K562 (cell line): ENCODE results near the gene TNFRSF6B. TPM values are rescaled to one million over a fixed set of nuclear protein-coding genes. Genes with fewer than 3 reads are reported as not detected.

ENCODE experiments used
- ATAC-seq: fragments of 200-7000 bp; cut with Tn5 transposase; 3 replicates; pipeline ENCODE4 v1.9.1; 2020; ENCODE audit warnings: moderate library complexity
- BruUV-seq: library from RNA; stranded (reverse); fragments of 400-500 nt; replicated peaks from 2 replicates; lab custom pipeline; 2021; lab: Mats Ljungman, UMichigan
- CTCF ChIA-PET: fragments of 300-600 bp; formaldehyde crosslinking; extraction: SDS; loops from one replicate; lab custom pipeline; 2021; ENCODE audit warnings: low intra/inter-chr PET ratio; lab: Yijun Ruan, JAX
- POLR2A ChIA-PET: fragments of 300-600, 350-650 bp; sonication (Branson Sonifier 250); formaldehyde crosslinking; extraction: SDS; loops from one replicate; lab custom pipeline; 2021; ENCODE audit warnings: antibody characterized with exemption, inconsistent platforms; lab: Yijun Ruan, JAX
- DNase-seq, 4 experiments: peaks; one replicate each; pipeline versions ENCODE4 v3.0.0 to v3.0.0-alpha.2; 2011 to 2018; ENCODE audit warnings: low spot score in 3 of 4, mixed read lengths in 3 of 4; ENCODE audit errors: extremely low read depth in 1 of 4
- FAIRE-seq: peaks from 2 replicates; lab custom pipeline; 2011; peaks lifted over from hg19 to GRCh38; lab: Jason Lieb, UNC
- H2AFZ ChIP-seq: 2 replicates; pipeline ENCODE4 v1.6.0; 2011; ENCODE audit warnings: low read depth, low read length, control low read depth, inconsistent platforms
- H3K27ac ChIP-seq: fragments of 200-600 bp; 3 replicates; pipeline ENCODE4 v1.8.0; 2011; ENCODE audit warnings: low read depth, mild to moderate bottlenecking, control low read depth, inconsistent platforms, low read length, moderate library complexity, mixed read lengths; ENCODE audit errors: extremely low read depth
- H3K27me3 ChIP-seq, 2 experiments: fragments of 300-600 bp in 1 of 2; 2 replicates in 1 of 2; 3 replicates in 1 of 2; pipeline versions ENCODE4 v1.6.0 to v1.8.0; 2011; ENCODE audit warnings: inconsistent platforms in 2 of 2, low read length in 2 of 2, mild to moderate bottlenecking in 1 of 2, mixed read lengths in 1 of 2, moderate library complexity in 1 of 2; ENCODE audit not compliant: control insufficient read depth in 2 of 2, insufficient read depth in 2 of 2
- H3K36me3 ChIP-seq: fragments of 300-600 bp; 3 replicates; pipeline ENCODE4 v1.8.0; 2011; ENCODE audit warnings: mild to moderate bottlenecking, low read length, inconsistent platforms; ENCODE audit not compliant: control insufficient read depth, insufficient read depth
- H3K4me1 ChIP-seq, 2 experiments: fragments of 200-600 bp in 1 of 2; replicated peaks in 1 of 2; 2 replicates in 1 of 2; 3 replicates in 1 of 2; pipeline versions ENCODE4 v1.5.1 to v1.8.0; 2011; ENCODE audit warnings: inconsistent platforms in 2 of 2, low read length in 2 of 2, mild to moderate bottlenecking in 1 of 2, mixed read lengths in 1 of 2, moderate library complexity in 1 of 2; ENCODE audit not compliant: control insufficient read depth in 2 of 2, insufficient read depth in 2 of 2
- H3K4me2 ChIP-seq: 2 replicates; pipeline ENCODE4 v1.6.1; 2011; ENCODE audit warnings: low read length, control low read depth, inconsistent platforms, mixed read lengths; ENCODE audit not compliant: insufficient read depth
- H3K4me3 ChIP-seq: fragments of 200-600 bp; sonication (generic), shearing (Covaris generic); 2 replicates; pipeline ENCODE4 v1.5.1; 2016; ENCODE audit warnings: control low read depth, inconsistent platforms
- H3K79me2 ChIP-seq: fragments of 200-600 bp; 3 replicates; pipeline ENCODE4 v1.8.0; 2011; ENCODE audit warnings: low read length, inconsistent platforms; ENCODE audit not compliant: control insufficient read depth, insufficient read depth
- H3K9ac ChIP-seq, 2 experiments: 2 replicates each; pipeline versions ENCODE4 v1.6.0 to v1.6.1; 2011; ENCODE audit warnings: low read depth in 2 of 2, low read length in 2 of 2, control low read depth in 1 of 2, inconsistent platforms in 1 of 2, mild to moderate bottlenecking in 1 of 2, mixed read lengths in 1 of 2; ENCODE audit not compliant: insufficient read depth in 1 of 2
- H3K9me1 ChIP-seq: one replicate; pipeline ENCODE4 v1.6.0; 2011; ENCODE audit warnings: inconsistent platforms, mild to moderate bottlenecking, low read length, moderate library complexity; ENCODE audit not compliant: control insufficient read depth, insufficient read depth
- H3K9me3 ChIP-seq: replicated peaks from 2 replicates; pipeline ENCODE4 v1.5.1; 2011; ENCODE audit warnings: low read depth, low read length, inconsistent platforms; ENCODE audit not compliant: control insufficient read depth, insufficient read depth
- H4K20me1 ChIP-seq: replicated peaks from 2 replicates; pipeline ENCODE4 v1.6.1; 2011; ENCODE audit warnings: low read length, inconsistent platforms, mixed read lengths; ENCODE audit not compliant: control insufficient read depth, insufficient read depth
- ARID2 ChIP-seq: fragments of 450-650 bp; IDR thresholded peaks from 2 replicates; pipeline ENCODE4 v1.6.1; 2017; ENCODE audit warnings: antibody characterized with exemption, mild to moderate bottlenecking
- NCOA4 ChIP-seq: fragments of 450-650 bp; IDR thresholded peaks from 2 replicates; pipeline ENCODE4 v1.6.1; 2018; ENCODE audit warnings: mild to moderate bottlenecking; ENCODE audit not compliant: partially characterized antibody
- POLR2A ChIP-seq: fragments of 450-650 bp; conservative IDR thresholded peaks from 2 replicates; pipeline ENCODE4 v1.6.1; 2016
- POLR2G ChIP-seq: fragments of 200-400 bp; formaldehyde crosslinking; IDR thresholded peaks from 2 replicates; pipeline ENCODE4 v1.6.1; 2017; ENCODE audit warnings: low read depth, mild to moderate bottlenecking, antibody characterized with exemption, low read length, moderate library complexity
- RBFOX2 ChIP-seq: fragments of 200-400 bp; formaldehyde crosslinking; IDR thresholded peaks from 2 replicates; pipeline ENCODE4 v1.6.1; 2017; ENCODE audit warnings: low read depth, mild to moderate bottlenecking, low read length, moderate library complexity
- SIRT6 ChIP-seq: IDR thresholded peaks from one replicate; pipeline ENCODE4 v1.6.1; 2012; ENCODE audit warnings: low read depth, mild to moderate bottlenecking, control low read depth, inconsistent platforms, low read length, moderate library complexity
- WGBS: fragments of 100-300 bp; shearing (Covaris generic); methylation state at CpG from one replicate; pipeline ENCODE4 v1.1.6; 2016; ENCODE audit warnings: low coverage, mixed read lengths; ENCODE audit not compliant: insufficient coverage; ENCODE audit errors: missing lambda C conversion rate; 5-methylcytosine and 5-hydroxymethylcytosine counted together
- in situ Hi-C: fragments of 300-500 bp; cut with MboI; formaldehyde crosslinking; loops from 4 replicates; pipeline ENCODE4 v1.15.0; 2018; ENCODE audit warnings: inconsistent platforms, mixed read lengths
- intact Hi-C: fragments of 100-400 bp; cut with micrococcal nuclease; formaldehyde crosslinking; loops from 2 replicates; pipeline ENCODE4 v1.14.2; 2022
- polyA plus RNA-seq, 8 experiments: library from polyadenylated mRNA; depleted of rRNA in 4 of 8; stranded (reverse) in 5 of 8; unstranded in 3 of 8; fragments of >200 nt; fragmentation: Nextera tagmentation in 2 of 8; fragmentation: Illumina TruSeq in 1 of 8; extraction: Ambion mirVana in 2 of 8; extraction: Trizol in 1 of 8; gene quantifications; 2 replicates each; pipeline versions ENCODE4 v1.2.1 to v1.2.3, GENCODE V29; 2011 to 2014; ENCODE audit warnings: inconsistent platforms in 1 of 8, missing spikeins in 1 of 8
- total RNA-seq, 7 experiments: library from RNA; depleted of rRNA in 6 of 7; stranded (reverse); fragments of >200 nt in 6 of 7; fragmentation: Illumina TruSeq in 2 of 7; extraction: Trizol in 2 of 7; gene quantifications; 2 replicates each; pipeline versions ENCODE4 v1.2.1 to v1.2.3, GENCODE V29; 2011 to 2021; ENCODE audit warnings: low replicate concordance in 1 of 7
- TF ChIP-seq, protein P1 (sequence below), 3 experiments: fragments of 200-800 bp in 1 of 3; sonication (Bioruptor generic) in 1 of 3; sonication (generic) in 1 of 3; formaldehyde crosslinking in 1 of 3; IDR thresholded peaks; 2 replicates each; pipeline versions ENCODE4 v1.6.1 to v1.8.0; 2016 to 2022; ENCODE audit warnings: mild to moderate bottlenecking in 2 of 3, missing compliant biosample characterization in 2 of 3, missing genetic modification characterization in 2 of 3, missing genetic modification reagents in 1 of 3
- TF ChIP-seq, protein P2 (sequence below): IDR thresholded peaks from 2 replicates; pipeline ENCODE4 v1.6.1; 2016; ENCODE audit warnings: missing genetic modification characterization, missing compliant biosample characterization
- TF ChIP-seq, protein P3 (sequence below): fragments of 250-450 bp; sonication (Bioruptor Pico); IDR thresholded peaks from 2 replicates; pipeline ENCODE4 v1.5.0; 2020; ENCODE audit warnings: mild to moderate bottlenecking
- TF ChIP-seq, protein P4 (sequence below): IDR thresholded peaks from 2 replicates; pipeline ENCODE4 v1.6.1; 2011; ENCODE audit warnings: borderline replicate concordance, low read depth, mild to moderate bottlenecking, moderate library complexity, low read length; ENCODE audit not compliant: insufficient read depth, poor library complexity, severe bottlenecking

Gene TNFRSF6B
- total and polyA plus RNA-seq, 9 of the 15 experiments (the other 6 are each of a cell fraction or from before 2014, with no cell fraction given): 0.10 to 3.5 (median 0.32) TPM; not detected in 6

DNA sequence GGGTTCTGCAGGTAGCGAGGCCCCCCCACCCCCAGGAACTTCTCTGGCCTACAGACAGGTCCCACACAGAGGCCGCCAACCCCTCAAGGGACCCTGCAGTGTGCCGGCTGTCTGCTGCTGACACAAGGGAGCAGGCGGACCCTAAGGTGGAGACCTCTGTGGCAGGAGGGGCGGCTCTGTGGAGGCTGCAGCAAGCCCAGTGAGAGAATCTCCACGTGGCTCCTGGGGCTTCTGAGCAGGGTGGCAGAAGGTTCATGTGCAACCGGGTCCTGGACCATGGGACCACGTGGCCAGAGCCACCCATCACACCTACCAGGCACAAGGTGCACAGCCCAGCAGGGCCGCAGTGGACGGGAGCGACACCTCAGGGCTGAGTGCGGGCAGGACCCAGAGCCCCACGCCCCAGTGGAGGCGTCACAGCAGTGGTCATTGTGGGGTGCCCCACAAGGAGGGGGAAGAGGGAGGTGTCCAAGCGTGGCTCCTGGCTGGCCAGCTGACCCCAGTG lies 7.1 kb downstream of the TNFRSF6B start:
- peak in 2 of 4 experiments; percentile 6 to 9 for DNase-seq
- WGBS: 84% methylated on average over 7 of the region's 15 CpGs
- H3K4me3 ChIP-seq: no peak overlapping the region
- H3K9me3 ChIP-seq: no peaks in the 10 kb centered on the region
- H3K27me3 ChIP-seq: no peaks in the 10 kb centered on the region
- BruUV-seq: no TSS peak
- H4K20me1 ChIP-seq: peaks cover 18% of the 10 kb centered on the region
- H3K36me3 ChIP-seq: peaks cover 39% of the 10 kb centered on the region
- FAIRE-seq: no peak
- H3K4me2 ChIP-seq: no peak overlapping the region
- H3K9me1 ChIP-seq: no peaks in the 10 kb centered on the region
- in situ Hi-C loops (no loop called here), intact Hi-C loops (loop anchor here (10.0 kb wide), 2 partner anchors 81 to 169 kb away; partner anchors contain the start of gene PTK6)
- ATAC-seq: no peak
- peaks cover 16 to 81% of the 10 kb centered on the region in 2 experiments for H3K4me1 ChIP-seq
- peaks cover 36% of the 10 kb centered on the region for H3K79me2 ChIP-seq
- ChIA-PET CTCF (interaction anchor here (0.6 kb wide), 1 partner anchor 161 kb away, joined by 4 read pairs; no protein-coding TSS in a partner anchor), POLR2A (interaction anchor here (0.7 to 0.8 kb wide), 2 partner anchors 79 to 167 kb away, joined by 3 read pairs; no protein-coding TSS in a partner anchor)
- no peak for TF ChIP-seq SIRT6
- no peak for TF ChIP-seq ARID2
- TF ChIP-seq RBFOX2: peak; percentile 63
- TF ChIP-seq, protein P1, sequence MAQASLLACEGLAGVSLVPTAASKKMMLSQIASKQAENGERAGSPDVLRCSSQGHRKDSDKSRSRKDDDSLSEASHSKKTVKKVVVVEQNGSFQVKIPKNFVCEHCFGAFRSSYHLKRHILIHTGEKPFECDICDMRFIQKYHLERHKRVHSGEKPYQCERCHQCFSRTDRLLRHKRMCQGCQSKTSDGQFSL (CRISPR knock-in tag; IDR thresholded peaks at IDR 0.05): no peak
- TF ChIP-seq, protein P1 (tag; IDR thresholded peaks at IDR 0.05): no peak
- TF ChIP-seq POLR2G: peak; percentile 64
- TF ChIP-seq, protein P2, sequence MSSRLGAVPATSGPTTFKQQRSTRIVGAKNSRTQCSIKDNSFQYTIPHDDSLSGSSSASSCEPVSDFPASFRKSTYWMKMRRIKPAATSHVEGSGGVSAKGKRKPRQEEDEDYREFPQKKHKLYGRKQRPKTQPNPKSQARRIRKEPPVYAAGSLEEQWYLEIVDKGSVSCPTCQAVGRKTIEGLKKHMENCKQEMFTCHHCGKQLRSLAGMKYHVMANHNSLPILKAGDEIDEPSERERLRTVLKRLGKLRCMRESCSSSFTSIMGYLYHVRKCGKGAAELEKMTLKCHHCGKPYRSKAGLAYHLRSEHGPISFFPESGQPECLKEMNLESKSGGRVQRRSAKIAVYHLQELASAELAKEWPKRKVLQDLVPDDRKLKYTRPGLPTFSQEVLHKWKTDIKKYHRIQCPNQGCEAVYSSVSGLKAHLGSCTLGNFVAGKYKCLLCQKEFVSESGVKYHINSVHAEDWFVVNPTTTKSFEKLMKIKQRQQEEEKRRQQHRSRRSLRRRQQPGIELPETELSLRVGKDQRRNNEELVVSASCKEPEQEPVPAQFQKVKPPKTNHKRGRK (tag): no peak
- TF ChIP-seq, protein P3, sequence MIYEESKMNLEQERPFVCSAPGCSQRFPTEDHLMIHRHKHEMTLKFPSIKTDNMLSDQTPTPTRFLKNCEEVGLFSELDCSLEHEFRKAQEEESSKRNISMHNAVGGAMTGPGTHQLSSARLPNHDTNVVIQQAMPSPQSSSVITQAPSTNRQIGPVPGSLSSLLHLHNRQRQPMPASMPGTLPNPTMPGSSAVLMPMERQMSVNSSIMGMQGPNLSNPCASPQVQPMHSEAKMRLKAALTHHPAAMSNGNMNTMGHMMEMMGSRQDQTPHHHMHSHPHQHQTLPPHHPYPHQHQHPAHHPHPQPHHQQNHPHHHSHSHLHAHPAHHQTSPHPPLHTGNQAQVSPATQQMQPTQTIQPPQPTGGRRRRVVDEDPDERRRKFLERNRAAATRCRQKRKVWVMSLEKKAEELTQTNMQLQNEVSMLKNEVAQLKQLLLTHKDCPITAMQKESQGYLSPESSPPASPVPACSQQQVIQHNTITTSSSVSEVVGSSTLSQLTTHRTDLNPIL (CRISPR knock-in tag): no peak
- TF ChIP-seq, protein P4, sequence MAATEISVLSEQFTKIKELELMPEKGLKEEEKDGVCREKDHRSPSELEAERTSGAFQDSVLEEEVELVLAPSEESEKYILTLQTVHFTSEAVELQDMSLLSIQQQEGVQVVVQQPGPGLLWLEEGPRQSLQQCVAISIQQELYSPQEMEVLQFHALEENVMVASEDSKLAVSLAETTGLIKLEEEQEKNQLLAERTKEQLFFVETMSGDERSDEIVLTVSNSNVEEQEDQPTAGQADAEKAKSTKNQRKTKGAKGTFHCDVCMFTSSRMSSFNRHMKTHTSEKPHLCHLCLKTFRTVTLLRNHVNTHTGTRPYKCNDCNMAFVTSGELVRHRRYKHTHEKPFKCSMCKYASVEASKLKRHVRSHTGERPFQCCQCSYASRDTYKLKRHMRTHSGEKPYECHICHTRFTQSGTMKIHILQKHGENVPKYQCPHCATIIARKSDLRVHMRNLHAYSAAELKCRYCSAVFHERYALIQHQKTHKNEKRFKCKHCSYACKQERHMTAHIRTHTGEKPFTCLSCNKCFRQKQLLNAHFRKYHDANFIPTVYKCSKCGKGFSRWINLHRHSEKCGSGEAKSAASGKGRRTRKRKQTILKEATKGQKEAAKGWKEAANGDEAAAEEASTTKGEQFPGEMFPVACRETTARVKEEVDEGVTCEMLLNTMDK: no peak
- TF ChIP-seq POLR2A: peak; percentile 18; the same call in 1 of the 2 replicates
- no peak for TF ChIP-seq NCOA4
- no peak overlapping the region; a peak in 1 of 4 replicates for H3K9ac ChIP-seq
- no peak overlapping the region for H3K27ac ChIP-seq
- no peak overlapping the region for H2AFZ ChIP-seq
